Activated CD4-positive, alpha-beta T cell treated with anti-CD3 and anti-CD28 coated beads, Interleukin-2, amount 50 U/mL, for 16 hours (primary cell): ENCODE results near the gene CRISP2.

Source experiments
- DNase-seq: peaks from one replicate; pipeline ENCODE4 v3.0.0-alpha.2; 2020

Gene CRISP2

DNA sequence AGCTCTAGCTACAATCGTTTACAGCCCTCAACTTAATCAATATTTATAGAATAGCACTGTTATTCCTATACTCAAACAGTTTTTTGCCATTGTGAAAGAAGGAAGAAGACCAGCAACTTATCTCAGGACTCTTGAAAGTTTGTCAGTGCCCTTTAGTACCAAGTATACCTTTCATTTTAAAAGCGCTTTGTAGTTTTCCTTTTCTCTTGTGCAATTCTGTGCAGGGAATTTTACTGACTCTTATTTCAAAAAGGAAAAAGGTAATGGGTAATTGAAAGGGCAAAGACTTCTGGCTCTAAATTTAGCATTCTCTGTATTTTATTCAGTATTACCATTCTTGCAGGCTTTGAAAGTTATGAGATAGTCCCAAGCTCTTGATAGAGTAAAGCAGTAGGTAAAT lies 59.9 kb downstream of the CRISP2 start:
- DNase-seq = no peak

GRCh38 chr6:49651239-49651638 lies 62.1 kb downstream of the CRISP2 start:
- DNase-seq = no peak

DNA sequence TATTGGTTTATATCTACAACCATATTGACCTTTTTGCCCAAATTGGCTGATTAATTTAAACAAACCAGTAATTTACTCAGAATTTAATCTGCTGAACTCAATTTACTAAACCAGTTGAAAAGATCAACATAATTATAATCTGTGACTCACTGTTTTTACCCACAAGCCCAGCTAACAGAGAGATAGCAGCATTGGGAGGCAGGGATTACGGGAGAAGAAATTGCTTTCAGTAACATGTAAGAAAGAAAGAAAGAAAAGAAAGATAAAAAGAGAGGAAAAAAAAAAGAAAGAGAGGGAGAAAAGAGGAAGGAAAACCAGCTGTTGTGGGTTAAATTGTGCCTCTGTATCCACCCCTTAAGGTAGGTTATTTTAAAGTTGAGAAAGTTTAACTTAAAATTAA lies 63.4 kb downstream of the CRISP2 start:
- no peak for DNase-seq

DNA sequence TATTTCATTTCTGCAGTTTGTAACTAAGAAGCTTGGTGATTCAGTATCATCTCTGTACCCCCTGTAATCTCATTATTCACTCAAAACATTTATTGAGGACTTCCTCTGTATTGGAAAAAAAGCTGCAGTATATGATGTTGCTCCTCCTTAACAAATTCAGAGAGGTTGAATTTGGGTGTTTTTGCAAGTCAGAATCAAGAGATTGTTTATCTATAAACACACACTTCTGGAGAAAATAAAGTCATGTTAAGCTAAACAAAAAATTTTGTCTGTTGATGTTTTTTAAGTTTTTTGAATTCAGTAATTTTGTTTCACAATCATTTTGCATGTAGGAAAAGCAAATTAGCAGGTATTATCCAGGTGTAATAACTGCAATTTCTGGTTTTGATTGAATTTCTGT lies 65.3 kb downstream of the CRISP2 start:
- DNase-seq = no peak

DNA sequence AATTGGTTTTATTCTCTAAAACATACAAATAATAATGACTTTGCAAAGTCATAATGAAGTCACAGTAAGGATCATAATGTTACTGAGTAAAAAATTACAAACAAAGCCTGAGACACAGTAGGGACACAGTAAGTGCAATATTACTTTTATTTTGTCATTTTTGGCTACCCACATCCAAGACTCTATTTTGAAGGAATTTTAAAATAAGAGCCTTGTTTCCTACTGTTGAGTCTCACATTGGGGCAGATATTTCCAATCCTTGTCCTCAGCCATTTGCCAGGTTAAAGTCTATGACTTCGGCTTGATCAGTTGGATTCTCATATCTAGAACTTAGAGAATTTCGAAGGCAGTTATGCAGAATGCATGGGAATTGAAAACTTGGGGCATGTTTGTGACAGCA lies 65.9 kb downstream of the CRISP2 start:
- no peak for DNase-seq

DNA sequence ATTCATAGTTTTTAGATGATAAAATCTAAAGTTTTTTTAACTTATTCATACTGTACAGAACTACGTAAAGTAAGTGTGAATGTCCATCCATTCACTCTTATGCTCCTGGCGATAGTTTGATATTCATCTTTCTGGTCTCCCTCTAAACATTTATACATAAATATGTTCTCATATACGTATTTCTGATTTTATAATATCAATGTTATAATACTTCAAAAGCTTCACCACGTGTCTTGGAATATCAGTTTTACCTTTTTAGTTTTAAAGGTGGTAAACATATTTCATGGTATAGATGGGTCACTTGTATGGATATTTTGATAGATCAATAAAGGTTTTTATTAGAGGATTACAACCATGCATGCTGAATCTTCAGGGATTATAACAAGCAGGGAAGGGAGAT lies 66.4 kb downstream of the CRISP2 start:
- no peak for DNase-seq

DNA sequence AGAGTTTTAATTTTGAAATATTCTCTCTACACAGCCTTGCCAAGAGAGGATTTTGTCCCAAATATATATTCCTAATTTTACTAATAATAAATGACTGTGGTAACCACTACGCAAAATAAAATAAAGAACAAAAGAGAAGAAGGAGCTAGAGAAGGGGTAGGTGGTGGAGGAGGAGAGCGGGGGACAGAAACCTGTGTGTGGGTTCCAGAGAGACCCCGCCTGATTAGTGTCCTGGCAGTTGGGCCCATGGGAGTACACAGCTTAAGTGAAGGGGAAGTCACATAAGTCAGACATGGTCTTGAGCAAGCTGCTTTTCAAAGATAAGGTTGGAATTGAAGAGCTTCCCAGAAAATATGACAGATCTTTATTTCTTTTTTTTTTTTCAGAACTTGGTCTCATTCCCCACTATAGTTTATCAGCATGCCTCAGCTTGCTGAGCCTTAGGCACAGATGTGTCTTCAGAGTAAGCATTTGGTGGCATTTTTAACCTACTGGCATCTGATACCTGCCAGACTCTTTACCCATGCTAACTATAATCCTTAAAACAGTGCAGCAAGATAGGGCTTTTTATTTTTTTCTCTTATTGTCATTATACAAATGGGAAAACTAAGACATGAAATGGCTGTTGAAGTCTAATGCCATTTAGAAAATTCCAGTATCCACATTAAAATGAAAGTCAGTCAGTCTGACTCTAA lies 67.1 kb downstream of the CRISP2 start:
- DNase-seq = no peak

DNA sequence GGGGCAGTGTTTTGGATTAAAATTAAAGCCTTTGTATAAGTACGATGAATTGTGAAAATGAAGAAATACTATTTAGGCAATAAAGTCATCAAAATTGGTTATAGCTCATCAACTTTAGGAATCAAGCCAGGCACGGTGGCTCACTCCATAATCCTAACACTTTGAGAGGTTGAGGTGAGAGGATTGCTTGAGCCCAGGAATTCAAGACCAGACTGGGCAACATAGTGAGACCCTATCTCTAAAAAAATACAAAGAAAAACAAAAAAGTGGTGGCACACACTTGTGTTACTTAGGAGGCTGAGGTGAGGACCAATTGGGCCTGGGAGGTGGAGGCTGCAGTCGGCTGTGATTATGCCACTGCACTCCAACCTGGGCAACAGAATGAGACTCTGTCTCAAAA lies 68.2 kb downstream of the CRISP2 start:
- no peak for DNase-seq
